Measurements from ENCODE around the gene KIRREL3. TPM values are rescaled to one million over a fixed set of nuclear protein-coding genes. Genes with fewer than 3 reads are reported as not detected.

The KIRREL3 gene
- total and polyA plus RNA-seq, 4 donors: 0.02 to 0.71 (median 0.15) TPM; not detected in 1

DNA sequence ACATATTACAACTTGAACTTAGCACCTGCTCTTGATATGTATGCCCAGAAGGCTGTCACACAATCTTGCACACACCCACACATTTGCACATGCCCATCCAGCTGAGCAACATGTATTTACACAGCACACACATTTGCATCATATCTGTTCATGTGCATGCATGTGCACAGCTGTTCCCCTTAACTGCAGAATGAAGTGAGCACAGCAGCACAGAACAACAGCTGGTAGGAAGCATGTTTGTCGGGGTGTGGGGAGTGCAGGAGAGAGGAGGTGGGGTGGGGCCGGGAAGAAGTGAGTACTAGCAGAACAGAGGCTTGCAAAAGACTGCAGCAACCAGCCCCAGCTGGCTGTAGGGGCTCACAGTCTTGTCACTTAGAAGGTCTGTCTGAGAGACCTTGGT lies 296.5 kb downstream of the KIRREL3 start:
- peaks cover 0 to 2% (median 0%) of the 10 kb centered on the region in 5 donors for H3K4me1 ChIP-seq (ENCODE audit: control insufficient read depth in 5 of 5, insufficient read depth in 5 of 5, low read length in 5 of 5)
- WGBS, 2 donors: 47 to 48% methylated on average over 2 of the region's 2 CpGs
- no peak overlapping the region for H3K4me3 ChIP-seq
- TF ChIP-seq, protein P1, sequence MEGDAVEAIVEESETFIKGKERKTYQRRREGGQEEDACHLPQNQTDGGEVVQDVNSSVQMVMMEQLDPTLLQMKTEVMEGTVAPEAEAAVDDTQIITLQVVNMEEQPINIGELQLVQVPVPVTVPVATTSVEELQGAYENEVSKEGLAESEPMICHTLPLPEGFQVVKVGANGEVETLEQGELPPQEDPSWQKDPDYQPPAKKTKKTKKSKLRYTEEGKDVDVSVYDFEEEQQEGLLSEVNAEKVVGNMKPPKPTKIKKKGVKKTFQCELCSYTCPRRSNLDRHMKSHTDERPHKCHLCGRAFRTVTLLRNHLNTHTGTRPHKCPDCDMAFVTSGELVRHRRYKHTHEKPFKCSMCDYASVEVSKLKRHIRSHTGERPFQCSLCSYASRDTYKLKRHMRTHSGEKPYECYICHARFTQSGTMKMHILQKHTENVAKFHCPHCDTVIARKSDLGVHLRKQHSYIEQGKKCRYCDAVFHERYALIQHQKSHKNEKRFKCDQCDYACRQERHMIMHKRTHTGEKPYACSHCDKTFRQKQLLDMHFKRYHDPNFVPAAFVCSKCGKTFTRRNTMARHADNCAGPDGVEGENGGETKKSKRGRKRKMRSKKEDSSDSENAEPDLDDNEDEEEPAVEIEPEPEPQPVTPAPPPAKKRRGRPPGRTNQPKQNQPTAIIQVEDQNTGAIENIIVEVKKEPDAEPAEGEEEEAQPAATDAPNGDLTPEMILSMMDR (IDR thresholded peaks at IDR 0.05; ENCODE audit: control extremely low read depth, extremely low read depth): no peak
- H3K36me3 ChIP-seq (ENCODE audit: control insufficient read depth in 4 of 4, insufficient read depth in 4 of 4, low read length in 4 of 4): no peaks in the 10 kb centered on the region
- H3K27me3 ChIP-seq (ENCODE audit: control insufficient read depth in 3 of 3, insufficient read depth in 3 of 3, low read length in 2 of 3): no peaks in the 10 kb centered on the region
- no peak overlapping the region for H3K27ac ChIP-seq (ENCODE audit: low read depth in 1 of 2, low read length in 1 of 2)
- ATAC-seq (ENCODE audit: insufficient read depth, low FRiP score) (no peak), DNase-seq (peak; percentile 19 to 49 (median 26))
- H3K9me3 ChIP-seq (ENCODE audit: control insufficient read depth in 4 of 4, insufficient read depth in 3 of 4, low read length in 3 of 4): no peaks in the 10 kb centered on the region
- H3K9ac ChIP-seq (ENCODE audit: insufficient read depth in 1 of 2, low read length in 2 of 2): no peak overlapping the region

DNA sequence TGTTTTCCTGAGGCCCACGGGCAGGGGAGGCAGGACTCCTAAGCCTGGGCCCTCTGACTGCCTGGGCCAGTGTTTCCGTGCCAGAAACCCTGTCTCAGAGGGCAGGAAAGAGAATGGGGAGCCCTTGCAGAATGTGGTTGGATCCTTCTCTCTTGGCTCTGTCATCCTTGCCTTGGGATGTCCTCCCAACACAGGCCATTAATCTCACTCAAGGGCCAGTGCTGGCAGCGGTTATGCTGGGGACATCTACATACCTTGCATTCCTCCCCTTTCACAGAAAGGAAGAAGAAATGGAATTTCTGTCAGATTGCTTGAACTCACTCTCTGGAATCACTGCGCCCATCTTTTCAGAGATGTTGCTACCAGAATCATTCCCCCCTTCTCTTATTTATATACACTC lies 296.9 kb downstream of the KIRREL3 start:
- TF ChIP-seq, protein P1 (IDR thresholded peaks at IDR 0.05; ENCODE audit: control extremely low read depth, extremely low read depth): no peak
- Histone ChIP-seq H3K27me3 (ENCODE audit: control insufficient read depth in 3 of 3, insufficient read depth in 3 of 3, low read length in 2 of 3) (no peaks in the 10 kb centered on the region), H3K27ac (ENCODE audit: low read depth in 1 of 2, low read length in 1 of 2) (no peak overlapping the region), H3K4me3 (no peak overlapping the region), H3K9me3 (ENCODE audit: control insufficient read depth in 4 of 4, insufficient read depth in 3 of 4, low read length in 3 of 4) (no peaks in the 10 kb centered on the region), H3K36me3 (ENCODE audit: control insufficient read depth in 4 of 4, insufficient read depth in 4 of 4, low read length in 4 of 4) (no peaks in the 10 kb centered on the region), H3K9ac (ENCODE audit: insufficient read depth in 1 of 2, low read length in 2 of 2) (no peak overlapping the region), H3K4me1 (ENCODE audit: control insufficient read depth in 5 of 5, insufficient read depth in 5 of 5, low read length in 5 of 5) (peaks cover 0 to 2% (median 0%) of the 10 kb centered on the region in 5 donors)
- DNase-seq (no peak), ATAC-seq (ENCODE audit: insufficient read depth, low FRiP score) (no peak)
- WGBS, 2 donors: 69 to 85% methylated on average over 4 of the region's 4 CpGs

DNA sequence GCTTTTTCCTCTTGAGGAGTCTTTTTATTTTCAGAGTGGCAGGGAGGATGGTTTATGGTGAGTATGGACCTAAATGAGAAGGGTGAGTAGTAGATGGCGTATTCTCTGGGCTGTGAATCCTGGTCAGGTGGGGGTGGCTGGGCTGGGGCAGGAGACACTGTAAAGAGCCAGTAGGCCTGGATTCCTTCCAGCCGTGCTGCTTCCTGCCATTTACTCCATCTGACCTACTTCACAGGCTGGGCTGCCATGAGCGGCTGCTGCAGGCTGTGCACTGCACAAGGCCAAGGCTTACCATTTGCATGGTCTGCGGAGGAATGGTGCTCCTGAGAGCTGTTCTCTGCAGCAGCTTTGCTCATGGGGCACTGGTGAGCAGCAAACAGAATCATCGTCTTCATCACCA lies 297.6 kb downstream of the KIRREL3 start:
- DNase-seq: peak in 2 of 3 donors; percentile 3 to 51
- no peak overlapping the region for H3K9ac ChIP-seq (ENCODE audit: insufficient read depth in 1 of 2, low read length in 2 of 2)
- H3K27me3 ChIP-seq (ENCODE audit: control insufficient read depth in 3 of 3, insufficient read depth in 3 of 3, low read length in 2 of 3): no peaks in the 10 kb centered on the region
- TF ChIP-seq, protein P1 (IDR thresholded peaks at IDR 0.05; ENCODE audit: control extremely low read depth, extremely low read depth): no peak
- H3K4me1 ChIP-seq (ENCODE audit: control insufficient read depth in 5 of 5, insufficient read depth in 5 of 5, low read length in 5 of 5): peaks cover 0 to 2% (median 0%) of the 10 kb centered on the region in 5 donors
- no peaks in the 10 kb centered on the region for H3K36me3 ChIP-seq (ENCODE audit: control insufficient read depth in 4 of 4, insufficient read depth in 4 of 4, low read length in 4 of 4)
- no peak overlapping the region for H3K4me3 ChIP-seq
- no peaks in the 10 kb centered on the region for H3K9me3 ChIP-seq (ENCODE audit: control insufficient read depth in 4 of 4, insufficient read depth in 3 of 4, low read length in 3 of 4)
- 79 to 89% methylated on average over 5 of the region's 5 CpGs for WGBS, 2 donors
- ATAC-seq (ENCODE audit: insufficient read depth, low FRiP score): no peak
- no peak overlapping the region for H3K27ac ChIP-seq (ENCODE audit: low read depth in 1 of 2, low read length in 1 of 2)

DNA sequence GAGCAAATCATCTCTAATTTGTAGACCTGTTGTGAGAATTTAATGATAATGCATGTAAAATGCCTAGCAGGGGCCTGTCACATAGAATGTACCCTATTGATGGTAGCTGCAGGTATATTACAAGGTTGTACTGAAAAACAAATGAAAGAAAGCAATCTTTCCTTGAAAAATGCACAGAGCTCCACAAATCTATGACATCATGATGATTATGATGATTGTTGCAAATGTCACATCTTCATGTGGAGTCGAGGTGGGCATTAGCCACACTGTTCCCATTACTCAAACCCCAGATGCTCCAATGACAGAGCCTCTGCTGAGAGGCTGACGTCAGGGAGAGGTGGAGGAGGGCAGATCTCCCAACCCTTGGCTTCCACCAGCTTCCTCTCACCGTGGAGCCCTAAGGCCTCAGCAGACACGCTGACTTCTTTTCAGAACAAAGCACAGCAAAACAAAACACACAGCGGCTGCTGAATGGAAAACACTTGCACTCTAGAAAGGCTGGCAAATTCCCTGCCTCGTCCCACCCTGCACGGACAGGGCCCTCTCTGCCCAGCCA lies 298.3 kb downstream of the KIRREL3 start:
- no peaks in the 10 kb centered on the region for H3K36me3 ChIP-seq (ENCODE audit: control insufficient read depth in 4 of 4, insufficient read depth in 4 of 4, low read length in 4 of 4)
- no peak overlapping the region for H3K4me3 ChIP-seq
- WGBS, 2 donors: 79 to 82% methylated on average over 7 of the region's 7 CpGs
- no peaks in the 10 kb centered on the region for H3K27me3 ChIP-seq (ENCODE audit: control insufficient read depth in 3 of 3, insufficient read depth in 3 of 3, low read length in 2 of 3)
- H3K27ac ChIP-seq (ENCODE audit: low read depth in 1 of 2, low read length in 1 of 2): no peak overlapping the region
- H3K9ac ChIP-seq (ENCODE audit: insufficient read depth in 1 of 2, low read length in 2 of 2): no peak overlapping the region
- no peaks in the 10 kb centered on the region for H3K9me3 ChIP-seq (ENCODE audit: control insufficient read depth in 4 of 4, insufficient read depth in 3 of 4, low read length in 3 of 4)
- no peak for ATAC-seq (ENCODE audit: insufficient read depth, low FRiP score)
- H3K4me1 ChIP-seq (ENCODE audit: control insufficient read depth in 5 of 5, insufficient read depth in 5 of 5, low read length in 5 of 5): peaks cover 0 to 2% (median 0%) of the 10 kb centered on the region in 5 donors
- TF ChIP-seq, protein P1 (IDR thresholded peaks at IDR 0.05; ENCODE audit: control extremely low read depth, extremely low read depth): no peak
- no peak for DNase-seq
